ENCODE data around the gene SORL1. TPM values are rescaled to one million over a fixed set of nuclear protein-coding genes. Genes with fewer than 3 reads are reported as not detected.

Gene SORL1
- total and polyA plus RNA-seq, 2 of the 8 experiments (the other 6 are each of a cell fraction or from before 2014, with no cell fraction given): 38.1 to 65.5 TPM

GRCh38 chr11:121448011-121448410 is 4.1 kb upstream of the SORL1 start:
- WGBS, 2 experiments (ENCODE audit: extremely low coverage in 1 of 2, insufficient coverage in 1 of 2, insufficient read length in 1 of 2, insufficient replicate concordance in 2 of 2, low coverage in 1 of 2, low lambda C conversion rate in 2 of 2, missing lambda C conversion rate in 1 of 2): 89% methylated on average over 4 of the region's 4 CpGs; no CpG with 5 or more reads in 1 of the 2 experiments
- CTCF ChIA-PET (ENCODE audit: partially characterized antibody): interaction anchor here (0.6 to 1.2 kb wide), 3 partner anchors 27 to 131 kb away, joined by 3 to 5 read pairs (median 3); no protein-coding TSS in a partner anchor
- no peak for TF ChIP-seq HDAC6 (IDR thresholded peaks at IDR 0.05; ENCODE audit: low read depth, low read length)
- no peak for TF ChIP-seq GABPA (IDR thresholded peaks at IDR 0.05; ENCODE audit: borderline replicate concordance, insufficient read depth, low read length)
- TF ChIP-seq BCL11A (IDR thresholded peaks at IDR 0.05; ENCODE audit: low read depth in 2 of 2, low read length in 2 of 2): no peak
- TF ChIP-seq SUZ12 (IDR thresholded peaks at IDR 0.05; ENCODE audit: low read length): no peak
- no peak for TF ChIP-seq CHD1 (IDR thresholded peaks at IDR 0.05; ENCODE audit: low read depth, low read length)
- no peak for TF ChIP-seq RAD21 (IDR thresholded peaks at IDR 0.05 in 1 of 2, conservative IDR thresholded peaks at IDR 0.05 in 1 of 2; ENCODE audit: low read depth in 2 of 2, low read length in 2 of 2)
- no peak for TF ChIP-seq SP1 (IDR thresholded peaks at IDR 0.05; ENCODE audit: low read depth, low read length)
- no peak for TF ChIP-seq TBP (IDR thresholded peaks at IDR 0.05; ENCODE audit: low read depth, low read length)
- TF ChIP-seq NANOG (IDR thresholded peaks at IDR 0.05; ENCODE audit: insufficient read depth, low read depth, low read length, poor library complexity, severe bottlenecking): no peak
- TF ChIP-seq BACH1 (IDR thresholded peaks at IDR 0.05; ENCODE audit: low read length): no peak
- no peak for TF ChIP-seq E2F6 (IDR thresholded peaks at IDR 0.05)
- TF ChIP-seq PHF8 (conservative IDR thresholded peaks at IDR 0.05; ENCODE audit: low read depth, low read length): no peak
- TF ChIP-seq KDM5A (IDR thresholded peaks at IDR 0.05; ENCODE audit: low read length): no peak
- TF ChIP-seq BRCA1 (IDR thresholded peaks at IDR 0.05; ENCODE audit: low read depth, low read length): no peak

More at GRCh38 chr11:121448011-121448410, 4.1 kb upstream of the SORL1 start:
- POLR2A ChIA-PET (ENCODE audit: partially characterized antibody): no interaction called here
- Histone ChIP-seq H2AFZ (ENCODE audit: low read length) (no peak overlapping the region), H3K4me2 (ENCODE audit: insufficient read depth in 1 of 2, low read depth in 2 of 2, low read length in 2 of 2) (no peak overlapping the region), H3K18ac (ENCODE audit: extremely low read depth, low read length) (no peak overlapping the region), H3K79me2 (ENCODE audit: control insufficient read depth in 1 of 2, insufficient read depth in 2 of 2, low read length in 2 of 2) (peaks cover 0 to 6% of the 10 kb centered on the region in 2 experiments; a peak in 2 of 4 replicates), H2BK20ac (ENCODE audit: low read length) (no peak overlapping the region), H2AK5ac (ENCODE audit: low read depth, low read length) (no peak overlapping the region), H3K4me3 (ENCODE audit: extremely low read depth in 1 of 4, insufficient read depth in 2 of 4, low read depth in 3 of 4, low read length in 4 of 4) (no peak overlapping the region), H3K27me3 (replicated peaks in 1 of 4; ENCODE audit: control insufficient read depth in 3 of 4, extremely low read depth in 1 of 4, insufficient read depth in 3 of 4, low read length in 3 of 4) (peaks cover 0 to 3% (median 1%) of the 10 kb centered on the region in 4 experiments; a peak in 4 of 7 replicates), H4K91ac (replicated peaks; ENCODE audit: insufficient read length, low read length) (no peak overlapping the region), H3K23me2 (ENCODE audit: low read depth, low read length) (peaks cover 10% of the 10 kb centered on the region), H3K27ac (ENCODE audit: low read depth, low read length) (no peak overlapping the region), H3K23ac (ENCODE audit: insufficient read length) (no peak overlapping the region), H2BK120ac (replicated peaks; ENCODE audit: low read depth, low read length) (no peak overlapping the region), H2BK5ac (ENCODE audit: low read depth, low read length) (no peak overlapping the region), H4K8ac (ENCODE audit: extremely low read depth, insufficient read depth, low read length) (no peak overlapping the region), H2BK12ac (ENCODE audit: low read depth, low read length) (no peak overlapping the region), H3K36me3 (ENCODE audit: control insufficient read depth in 2 of 4, insufficient read depth in 4 of 4, low read length in 3 of 4) (no peaks in the 10 kb centered on the region), H3K9me3 (ENCODE audit: insufficient read depth in 2 of 2, low read depth in 1 of 2, low read length in 1 of 2) (no peaks in the 10 kb centered on the region), H4K5ac (ENCODE audit: insufficient read length, low read depth, low read length) (no peak overlapping the region), H3K79me1 (ENCODE audit: low read depth, low read length) (no peaks in the 10 kb centered on the region), H3K56ac (replicated peaks; ENCODE audit: insufficient read length, low read depth, low read length) (no peak overlapping the region), H3K14ac (ENCODE audit: insufficient read length) (no peak overlapping the region), H4K20me1 (replicated peaks in 1 of 2; ENCODE audit: control insufficient read depth in 1 of 2, insufficient read depth in 2 of 2, low read length in 2 of 2) (no peaks in the 10 kb centered on the region), H3K4me1 (replicated peaks in 1 of 4; ENCODE audit: control insufficient read depth in 3 of 4, insufficient read depth in 4 of 4, low read length in 3 of 4) (peaks cover 5 to 13% (median 11%) of the 10 kb centered on the region in 4 experiments), H3K9ac (replicated peaks in 1 of 4; ENCODE audit: extremely low read depth in 1 of 4, low read depth in 3 of 4, low read length in 3 of 4) (no peak overlapping the region), H2BK15ac (ENCODE audit: low read length) (no peak overlapping the region), H3K4ac (replicated peaks; ENCODE audit: insufficient read length, low read depth, low read length) (no peak overlapping the region)
- no peak for DNase-seq (ENCODE audit: low read depth in 1 of 2, low spot score in 2 of 2)
- FAIRE-seq: no peak

All from H1 (cell line).